DMS 273 treated with DMSO at 0.1 percent for 48 hours (cell line): Measurements from ENCODE around the gene PFKP.

ENCODE experiments used
- DNase-seq: peaks from one replicate; lab custom pipeline; 2025; lab: John Stamatoyannopoulos, UW

Gene PFKP

DNA sequence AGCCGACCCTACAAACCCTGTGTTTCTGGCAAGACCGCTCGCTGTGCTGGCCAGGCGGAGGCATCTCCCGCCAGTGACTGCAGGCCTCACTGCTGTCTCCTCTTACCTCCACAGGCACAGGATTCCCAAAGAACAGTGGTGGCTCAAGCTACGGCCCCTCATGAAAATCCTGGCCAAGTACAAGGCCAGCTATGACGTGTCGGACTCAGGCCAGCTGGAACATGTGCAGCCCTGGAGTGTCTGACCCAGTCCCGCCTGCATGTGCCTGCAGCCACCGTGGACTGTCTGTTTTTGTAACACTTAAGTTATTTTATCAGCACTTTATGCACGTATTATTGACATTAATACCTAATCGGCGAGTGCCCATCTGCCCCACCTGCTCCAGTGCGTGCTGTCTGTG lies 69.0 kb downstream of the PFKP start:
- DNase-seq, result no peak

DNA sequence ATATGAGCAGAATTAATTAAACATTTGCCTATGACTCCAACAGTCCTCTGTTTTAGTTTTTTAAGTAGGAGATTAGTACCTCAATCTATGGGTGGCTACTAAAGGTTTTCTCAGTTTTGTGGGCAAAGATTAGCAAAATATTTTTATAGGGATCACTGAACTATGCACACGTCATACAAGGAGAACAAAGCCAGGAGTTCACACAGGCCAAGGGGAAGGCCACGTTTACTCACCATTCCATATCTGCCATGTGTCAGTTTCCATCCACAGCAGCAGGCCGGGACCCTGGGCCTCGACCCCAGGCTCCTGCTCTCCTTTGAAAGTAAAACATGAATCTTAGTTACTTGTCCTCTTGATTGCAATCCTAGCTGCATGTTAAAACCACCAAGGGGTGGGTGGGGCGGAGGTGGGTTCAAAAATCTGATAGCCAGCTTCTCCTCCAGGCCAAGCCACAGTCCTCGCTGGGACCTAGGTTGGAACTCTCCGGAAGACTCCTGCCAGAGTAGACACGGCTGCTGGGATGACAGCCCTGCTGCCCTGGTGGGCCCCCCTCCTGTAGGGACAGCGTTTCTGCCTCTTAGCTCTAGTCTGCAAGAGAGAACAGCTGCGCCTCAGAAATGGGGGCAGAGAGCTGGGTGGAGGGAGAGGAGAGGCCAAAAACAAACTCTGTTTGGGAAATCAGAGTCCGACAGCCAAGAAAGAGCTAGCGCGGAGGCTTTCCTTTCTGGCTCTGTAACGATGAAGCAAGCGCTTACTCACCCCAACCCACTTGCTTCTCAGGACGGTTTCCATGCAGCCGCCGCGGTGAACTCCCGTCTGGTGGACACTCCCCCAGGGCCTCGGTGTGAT lies 69.6 kb downstream of the PFKP start:
- no peak for DNase-seq

- no peak for DNase-seq
These were observed 70.8 kb downstream of the PFKP start for GRCh38 chr10:3137958-3138726.

GRCh38 chr10:3139216-3139910 lies 72.0 kb downstream of the PFKP start:
- no peak for DNase-seq

GRCh38 chr10:3140280-3140679 lies 72.9 kb downstream of the PFKP start:
- no peak for DNase-seq

- no peak for DNase-seq
These were observed 74.1 kb downstream of the PFKP start for GRCh38 chr10:3141351-3142005.

DNA sequence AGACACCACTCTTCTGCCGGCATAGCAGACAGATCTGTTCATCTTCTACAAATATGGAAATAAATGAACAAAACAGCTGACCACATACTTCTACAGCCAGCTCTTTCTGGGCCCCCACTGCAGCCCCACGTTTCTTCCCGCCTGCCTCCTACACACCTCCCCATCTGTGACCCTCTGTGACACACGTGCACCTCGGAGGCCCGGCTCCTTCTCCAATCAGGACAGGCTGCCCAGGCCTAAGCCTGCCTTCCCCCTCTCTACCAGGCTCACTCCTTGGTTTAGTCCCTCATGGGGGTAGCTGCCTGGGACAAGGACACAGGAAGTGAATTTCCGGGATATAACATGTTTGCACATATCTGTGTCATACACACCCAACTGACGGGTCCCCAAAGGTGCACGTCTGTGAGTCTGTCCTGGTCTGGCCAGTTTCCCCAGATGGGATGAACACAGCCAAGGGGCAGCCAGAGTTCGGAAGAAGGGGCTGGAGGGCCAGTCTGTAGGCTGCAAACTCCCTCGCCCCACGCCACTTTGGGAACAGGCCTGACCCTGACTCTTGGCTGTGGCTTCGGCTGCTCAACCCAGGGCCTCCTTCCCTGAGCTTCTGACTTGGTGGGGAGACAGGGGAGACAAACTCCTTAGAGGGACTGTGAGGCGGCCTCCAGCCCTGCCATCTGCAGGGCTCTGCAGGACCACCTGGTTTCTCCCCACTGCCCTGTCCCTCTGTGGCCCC lies 75.0 kb downstream of the PFKP start:
- DNase-seq, result no peak

DNA sequence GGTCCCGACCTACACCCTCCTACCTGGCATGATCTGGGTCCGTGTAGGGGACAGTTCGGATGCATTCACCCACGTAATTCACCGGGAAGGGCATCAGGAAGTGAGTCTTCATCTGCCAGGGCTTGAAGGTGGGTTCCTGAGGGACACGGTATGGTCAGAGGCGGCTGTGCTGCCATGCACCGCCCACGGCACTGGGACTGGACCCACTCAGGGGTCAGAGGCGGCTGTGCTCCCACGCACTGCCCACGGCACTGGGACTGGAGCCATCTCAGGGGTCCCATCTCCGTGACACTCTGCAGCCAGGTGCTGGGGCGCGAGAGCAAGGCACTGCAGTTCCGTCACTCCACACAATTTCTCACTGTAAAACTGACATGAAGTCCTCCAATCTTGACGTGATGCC lies 76.0 kb downstream of the PFKP start:
- no peak for DNase-seq

- no peak for DNase-seq
These were observed 76.6 kb downstream of the PFKP start for GRCh38 chr10:3143791-3144434.

DNA sequence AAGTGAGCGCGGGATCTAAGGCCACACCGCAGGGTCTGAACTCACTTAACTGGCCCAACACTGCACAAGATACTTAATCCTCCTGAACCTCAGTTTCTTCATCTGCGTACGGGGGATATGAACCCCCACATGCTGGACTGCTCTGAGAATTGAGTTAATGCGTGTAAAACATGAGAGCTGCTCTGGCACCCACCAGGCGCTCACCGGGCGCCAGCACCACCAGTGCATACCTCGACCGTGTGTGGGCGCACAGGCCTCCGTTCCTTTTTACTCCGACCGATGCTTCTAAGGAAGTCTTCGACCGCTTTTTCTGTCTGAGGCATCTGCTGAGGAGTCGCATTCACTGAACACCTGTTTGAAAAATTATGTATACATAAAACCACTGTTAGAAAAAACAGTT lies 78.0 kb downstream of the PFKP start:
- no peak for DNase-seq

DNA sequence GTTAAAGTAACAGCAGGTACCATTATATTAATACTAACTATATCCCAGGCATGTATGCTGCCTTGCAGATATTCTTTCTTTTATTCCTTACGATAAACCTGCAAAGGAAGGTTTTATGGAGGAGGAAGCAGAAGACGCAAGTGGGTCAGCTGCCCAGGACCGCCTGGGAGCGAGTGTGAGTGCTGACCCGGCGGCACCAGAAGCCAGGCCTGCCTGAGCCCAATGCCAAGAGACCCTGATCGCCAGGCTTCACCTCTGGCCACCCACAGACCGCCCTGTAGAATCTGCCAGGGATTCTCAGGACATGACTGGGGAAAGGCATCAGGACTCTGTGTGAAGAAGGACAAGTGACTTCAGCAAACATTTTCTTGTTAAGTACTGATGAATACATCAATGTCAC lies 78.9 kb downstream of the PFKP start:
- no peak for DNase-seq

GRCh38 chr10:3147117-3147820 lies 79.9 kb downstream of the PFKP start:
- no peak for DNase-seq

GRCh38 chr10:3148041-3148440 lies 80.7 kb downstream of the PFKP start:
- no peak for DNase-seq

GRCh38 chr10:3148994-3149393 lies 81.6 kb downstream of the PFKP start:
- no peak for DNase-seq

DNA sequence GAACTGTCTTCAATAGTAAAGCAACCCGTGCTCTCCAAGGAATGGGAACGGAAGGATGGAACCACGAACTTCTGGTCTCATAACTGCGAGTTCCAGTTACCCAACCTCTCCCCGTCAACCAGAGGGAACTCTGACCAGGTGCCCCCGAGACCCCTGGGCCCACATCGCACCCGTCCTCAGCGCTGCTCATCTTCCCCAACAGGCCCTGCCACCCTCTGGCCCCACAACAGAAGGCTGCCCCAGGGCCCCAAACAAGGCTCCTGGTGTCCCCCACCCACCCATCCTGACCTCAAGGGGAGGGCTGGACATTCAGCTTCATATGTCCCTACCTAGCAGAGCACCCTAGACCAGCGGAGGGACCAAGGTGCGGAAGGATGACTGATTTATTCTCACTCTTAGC lies 82.6 kb downstream of the PFKP start:
- DNase-seq, result no peak

DNA sequence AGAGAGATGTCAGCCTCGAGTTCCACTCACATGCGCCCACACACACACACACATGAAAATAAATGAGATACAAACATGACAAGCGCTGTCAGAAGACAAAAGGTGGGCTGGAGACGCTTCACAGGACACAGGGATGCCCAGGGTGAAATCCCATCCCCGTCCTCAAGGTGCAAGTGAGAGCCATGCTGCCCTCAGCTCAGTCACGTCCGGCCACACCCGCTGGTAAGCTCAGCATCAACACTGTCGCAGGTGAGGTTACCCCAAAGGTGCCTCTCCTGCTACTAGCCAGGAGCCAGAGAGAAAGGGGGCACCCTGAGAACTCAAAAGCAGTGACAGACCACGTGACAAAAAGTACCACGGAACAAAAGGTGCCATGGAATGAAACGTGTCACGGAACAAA lies 83.0 kb downstream of the PFKP start:
- DNase-seq, result no peak

- DNase-seq, result no peak
These were observed 83.6 kb downstream of the PFKP start for GRCh38 chr10:3150961-3151360.

DNA sequence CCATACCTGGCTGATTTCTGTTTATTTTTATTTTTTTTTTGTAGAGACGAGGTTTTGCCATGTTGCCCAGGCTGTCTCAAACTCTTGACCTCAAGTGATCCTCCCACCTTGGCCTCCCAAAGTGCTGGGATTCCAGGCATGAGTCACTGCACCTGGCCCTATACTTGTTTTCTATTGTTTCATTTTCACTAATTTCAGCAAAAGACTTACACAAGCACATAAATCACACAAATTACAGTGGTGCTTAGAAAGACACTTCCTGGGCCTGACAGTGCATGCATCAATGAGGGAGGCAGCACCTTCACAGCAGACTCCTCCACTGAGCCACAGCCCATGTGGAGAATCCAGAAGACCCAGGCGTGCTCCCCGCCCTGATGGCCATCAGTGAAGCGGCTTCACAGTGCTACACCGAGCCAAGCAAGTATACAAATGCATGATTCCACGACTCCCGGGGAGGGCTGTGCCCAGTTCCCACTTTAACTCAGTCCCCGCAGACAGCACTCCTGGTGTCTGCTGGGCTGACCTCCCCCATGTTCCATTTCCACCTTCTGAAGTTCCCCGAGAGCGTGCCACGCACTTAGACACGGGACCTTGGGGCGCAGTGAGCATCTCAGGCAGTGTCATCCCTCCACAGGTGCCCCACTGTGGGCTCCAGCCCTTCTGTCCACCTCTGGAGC lies 84.7 kb downstream of the PFKP start:
- no peak for DNase-seq

DNA sequence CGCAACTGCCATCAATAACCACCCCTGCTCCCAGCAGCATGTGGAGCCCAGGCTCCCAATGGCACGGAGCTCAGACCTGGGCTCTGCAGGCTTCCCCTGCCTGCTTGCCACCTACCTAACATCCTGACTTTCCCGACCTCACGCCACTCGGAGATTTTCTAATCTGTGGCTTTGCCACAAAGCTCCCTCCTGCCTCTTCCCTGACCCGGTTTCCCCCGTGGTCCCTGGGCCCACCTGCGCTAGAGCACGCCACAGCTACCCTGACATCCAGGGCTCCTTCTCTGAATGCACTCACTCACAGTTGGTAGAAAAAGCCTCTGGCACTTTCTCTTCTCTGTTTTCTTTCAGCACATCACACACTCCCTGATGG lies 85.2 kb downstream of the PFKP start:
- DNase-seq, result no peak

DNA sequence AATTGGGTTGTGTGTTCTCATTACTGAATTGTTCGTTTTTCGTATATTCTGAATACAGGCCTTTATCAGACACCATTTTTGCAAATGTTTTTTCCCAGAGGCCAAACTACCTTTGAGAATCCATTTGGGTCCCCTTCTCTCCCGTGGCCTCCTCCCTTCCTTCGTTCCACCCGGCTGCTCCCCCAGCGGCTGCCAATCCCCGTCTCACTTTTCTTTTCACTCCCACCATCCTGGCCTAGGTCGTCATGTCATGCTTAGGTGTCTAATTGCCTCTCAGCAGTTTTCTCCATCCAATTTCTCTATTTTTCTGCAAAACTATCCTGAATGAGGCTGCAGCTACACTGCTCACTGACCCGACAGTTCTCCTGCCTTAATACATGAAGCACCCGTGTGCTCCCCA lies 87.3 kb downstream of the PFKP start:
- DNase-seq, result no peak
